ENCODE results near the gene NEURL4. TPM values are rescaled to one million over a fixed set of nuclear protein-coding genes. Genes with fewer than 3 reads are reported as not detected.

The NEURL4 gene
- total RNA-seq, 4 donors from 2014 or later: 9.7 to 18.7 (median 14.4) TPM

DNA sequence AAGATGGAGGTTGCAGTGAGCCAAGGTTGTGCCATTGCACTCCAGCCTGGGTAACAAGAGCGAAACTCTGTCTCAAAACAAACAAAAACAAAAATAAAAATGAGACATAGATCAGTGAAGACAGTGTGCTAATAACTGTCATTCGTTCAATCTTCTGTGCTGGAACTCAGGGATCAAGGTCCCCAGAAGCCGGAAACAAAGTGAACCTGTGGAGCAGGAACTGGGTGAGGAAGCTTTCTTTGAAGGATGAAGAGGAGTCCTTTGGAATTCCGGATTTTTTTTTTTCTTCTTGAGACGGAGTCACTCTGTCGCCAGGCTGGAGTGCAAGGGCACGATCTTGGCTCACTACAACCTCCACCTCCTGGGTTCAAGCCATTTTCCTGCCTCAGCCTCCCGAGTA lies 49.7 kb downstream of the NEURL4 start:
- no peak for TF ChIP-seq POLR2A (IDR thresholded peaks at IDR 0.05)
- no peak for TF ChIP-seq CTCF (IDR thresholded peaks at IDR 0.05)
- intact Hi-C loops (cut with DNase I): no loop called here
- H3K9me3 ChIP-seq: no peaks in the 10 kb centered on the region
- H3K36me3 ChIP-seq: peaks cover 0 to 9% (median 0%) of the 10 kb centered on the region in 3 donors
- 70 to 78% methylated on average over 8 of the region's 8 CpGs for WGBS, 2 donors
- H3K27me3 ChIP-seq: peaks cover 0 to 26% (median 0%) of the 10 kb centered on the region in 4 donors
- H3K4me1 ChIP-seq: peaks cover 23 to 49% (median 27%) of the 10 kb centered on the region in 3 donors
- peak overlapping the region in 2 of 4 donors; percentile 88 to 92 for H3K27ac ChIP-seq
- no peak overlapping the region for H3K4me3 ChIP-seq
- DNase-seq: no peak

GRCh38 chr17:7266784-7267183 lies 62.4 kb downstream of the NEURL4 start:
- no peak overlapping the region for H3K4me3 ChIP-seq
- H3K27ac ChIP-seq: no peak overlapping the region
- peaks cover 0 to 61% (median 4%) of the 10 kb centered on the region in 4 donors for H3K27me3 ChIP-seq
- H3K9me3 ChIP-seq: no peaks in the 10 kb centered on the region
- intact Hi-C loops (cut with DNase I): no loop called here
- DNase-seq: no peak
- H3K36me3 ChIP-seq: no peaks in the 10 kb centered on the region
- WGBS, 2 donors: 20 to 53% methylated on average over 1 of the region's 1 CpG
- peaks cover 8 to 35% (median 12%) of the 10 kb centered on the region in 3 donors for H3K4me1 ChIP-seq
- TF ChIP-seq CTCF (IDR thresholded peaks at IDR 0.05) (no peak), POLR2A (IDR thresholded peaks at IDR 0.05) (no peak)

Small RNA genes within 50 kb of the gene (small RNA-seq; reads per million reads assigned to genes)
- gene AC026954.2 (0 reads per million in 4 donors), gene RF00019 (0 reads per million in 4 donors)

Other genes with a start within 250 kb of the NEURL4 start
- 10 to 100 TPM in 1 of 4 donors, 1 to 10 TPM in 1, under 1 TPM in 2; 0.40 to 10.6 (median 4.0) TPM for gene CLEC10A, start 249.1 kb downstream of the NEURL4 start, total RNA-seq
- gene ASGR2, start 214.5 kb downstream of the NEURL4 start, total RNA-seq: under 1 TPM in 2 of 4 donors, not detected in 2; 0.50 to 0.95 TPM
- 1 to 10 TPM in 1 of 4 donors, under 1 TPM in 2, not detected in 1; 0.42 to 1.1 (median 0.97) TPM for gene ASGR1, start 150.0 kb downstream of the NEURL4 start, total RNA-seq
- gene DLG4, start 109.5 kb downstream of the NEURL4 start, total RNA-seq: 10 to 100 TPM in 1 of 4 donors, 1 to 10 TPM in 3; 2.6 to 13.9 (median 6.0) TPM
- gene ACADVL, start 109.4 kb downstream of the NEURL4 start, total RNA-seq: 100 to 1,000 TPM; 453 to 742 (median 464) TPM
- gene DVL2, start 94.8 kb downstream of the NEURL4 start, total RNA-seq: 10 to 100 TPM; 21.4 to 58.0 (median 37.3) TPM
- gene PHF23, start 89.9 kb downstream of the NEURL4 start, total RNA-seq: 10 to 100 TPM; 24.7 to 30.6 (median 27.0) TPM
- 100 to 1,000 TPM; 172 to 384 (median 197) TPM for gene GABARAP, start 86.9 kb downstream of the NEURL4 start, total RNA-seq
- gene CTDNEP1, start 77.6 kb downstream of the NEURL4 start, total RNA-seq: 10 to 100 TPM; 42.0 to 52.1 (median 47.8) TPM
- gene ELP5, start 77.1 kb downstream of the NEURL4 start, total RNA-seq: 10 to 100 TPM; 14.9 to 21.8 (median 16.6) TPM
- 100 to 1,000 TPM; 172 to 411 (median 208) TPM for gene CLDN7, start 66.9 kb downstream of the NEURL4 start, total RNA-seq
- gene SLC2A4, start 47.6 kb downstream of the NEURL4 start, total RNA-seq: 10 to 100 TPM in 1 of 4 donors, 1 to 10 TPM in 2, under 1 TPM in 1; 0.83 to 21.7 (median 2.5) TPM
- gene YBX2, start 34.7 kb downstream of the NEURL4 start, total RNA-seq: 1 to 10 TPM in 3 of 4 donors, under 1 TPM in 1; 0.44 to 3.8 (median 2.3) TPM
- gene EIF5A, start 21.7 kb downstream of the NEURL4 start, total RNA-seq: 100 to 1,000 TPM; 324 to 543 (median 394) TPM
- gene GPS2, start 14.0 kb downstream of the NEURL4 start, total RNA-seq: 10 to 100 TPM; 40.9 to 80.7 (median 70.5) TPM
- gene ACAP1, start 7.2 kb upstream of the NEURL4 start, total RNA-seq: 1 to 10 TPM; 3.2 to 5.5 (median 3.8) TPM
- gene KCTD11, start 22.8 kb upstream of the NEURL4 start, total RNA-seq: 10 to 100 TPM; 12.6 to 26.6 (median 22.1) TPM
- gene TMEM95, start 25.8 kb upstream of the NEURL4 start, total RNA-seq: not detected
- gene TNK1, start 51.8 kb upstream of the NEURL4 start, total RNA-seq: 10 to 100 TPM in 2 of 4 donors, 1 to 10 TPM in 2; 6.2 to 15.2 (median 9.9) TPM
- 10 to 100 TPM; 18.6 to 33.5 (median 24.7) TPM for gene PLSCR3, start 65.2 kb upstream of the NEURL4 start, total RNA-seq
- 10 to 100 TPM; 27.9 to 88.0 (median 66.7) TPM for gene TMEM256, start 74.8 kb upstream of the NEURL4 start, total RNA-seq
- 1 to 10 TPM; 1.4 to 5.3 (median 2.0) TPM for gene NLGN2, start 78.5 kb upstream of the NEURL4 start, total RNA-seq
- not detected for gene SPEM1, start 91.0 kb upstream of the NEURL4 start, total RNA-seq
- gene SPEM2, start 96.3 kb upstream of the NEURL4 start, total RNA-seq: not detected
- gene SPEM3, start 99.5 kb upstream of the NEURL4 start, total RNA-seq: not detected
- 10 to 100 TPM; 12.2 to 20.8 (median 16.9) TPM for gene TMEM102, start 106.1 kb upstream of the NEURL4 start, total RNA-seq
- 10 to 100 TPM in 1 of 4 donors, 1 to 10 TPM in 3; 2.7 to 18.1 (median 6.1) TPM for gene FGF11, start 110.2 kb upstream of the NEURL4 start, total RNA-seq
- gene CHRNB1, start 115.7 kb upstream of the NEURL4 start, total RNA-seq: 1 to 10 TPM; 2.4 to 7.2 (median 4.6) TPM
- gene ZBTB4, start 150.3 kb upstream of the NEURL4 start, total RNA-seq: 10 to 100 TPM; 13.4 to 35.1 (median 28.5) TPM
- not detected for gene SLC35G6, start 152.1 kb upstream of the NEURL4 start, total RNA-seq
- gene POLR2A, start 155.0 kb upstream of the NEURL4 start, total RNA-seq: 10 to 100 TPM; 59.3 to 94.9 (median 78.2) TPM
- gene TNFSF12, start 219.7 kb upstream of the NEURL4 start, total RNA-seq: 10 to 100 TPM in 1 of 4 donors, 1 to 10 TPM in 3; 3.5 to 41.6 (median 6.5) TPM
- gene TNFSF13, start 229.4 kb upstream of the NEURL4 start, total RNA-seq: 10 to 100 TPM in 2 of 4 donors, 1 to 10 TPM in 2; 3.8 to 21.7 (median 10.9) TPM
- 10 to 100 TPM; 32.1 to 65.4 (median 48.3) TPM for gene SENP3, start 232.6 kb upstream of the NEURL4 start, total RNA-seq

Measured in esophagus squamous epithelium (tissue), 5 donors.